GM12892 (cell line): ENCODE data around the gene BTBD6.

Source experiments
- POLR2A ChIP-seq: IDR thresholded peaks from 2 replicates; pipeline ENCODE4 v1.6.1; 2011; ENCODE audit warnings: low read depth, low read length, control low read depth
- POLR2AphosphoS5 ChIP-seq: IDR thresholded peaks from 2 replicates; pipeline ENCODE4 v1.6.1; 2011; ENCODE audit warnings: low read depth, low read length, control low read depth

DNA sequence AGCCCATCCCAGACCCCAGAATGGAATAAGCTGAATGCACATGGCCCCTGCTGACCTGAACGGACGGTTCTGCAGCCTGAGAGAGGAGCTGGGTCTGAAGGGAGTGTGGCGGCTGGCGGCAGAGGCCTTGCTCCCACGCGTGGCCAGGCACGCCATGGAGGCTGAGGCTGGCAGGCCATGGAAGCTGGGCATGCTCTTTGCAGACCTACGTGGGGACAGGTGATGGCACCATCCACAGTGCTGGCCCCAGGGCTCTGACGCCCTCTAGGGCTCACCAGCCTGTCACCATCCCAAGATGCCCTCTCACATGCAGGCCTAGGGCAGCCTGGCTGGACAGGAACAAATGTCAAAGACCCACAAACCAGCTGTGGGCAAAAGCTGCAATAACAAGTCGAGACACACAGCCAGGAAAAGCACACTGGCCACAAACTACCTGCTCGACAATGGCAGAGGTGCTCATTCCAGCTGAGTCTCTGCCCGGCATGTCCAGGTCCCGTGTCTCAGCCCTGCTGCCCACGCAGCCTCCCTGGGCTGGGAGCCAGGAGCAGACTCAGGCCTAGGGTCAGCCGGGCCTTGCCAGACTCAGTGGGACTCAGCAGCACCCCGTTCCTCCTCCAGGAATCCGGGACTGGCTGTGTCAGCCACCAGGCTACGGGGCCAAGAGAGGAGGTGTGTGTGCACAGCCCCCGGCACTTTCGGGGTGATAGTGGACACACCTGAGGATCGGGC lies 19.7 kb downstream of the BTBD6 start:
- TF ChIP-seq POLR2AphosphoS5 (no peak), POLR2A (no peak)
